ENCODE measurements around the gene ANO9.

ANO9 gene

GRCh38 chr11:424232-424631 lies 17.6 kb downstream of the ANO9 start:
- no peak for TF ChIP-seq CTCF (IDR thresholded peaks at IDR 0.05)
- H3K27me3 ChIP-seq, result peaks cover 33% of the 10 kb centered on the region
- H3K4me3 ChIP-seq (ENCODE audit: low read depth in 1 of 2, low read length in 1 of 2), result no peak overlapping the region
- no peaks in the 10 kb centered on the region for H3K4me1 ChIP-seq (ENCODE audit: control insufficient read depth in 1 of 2, insufficient read depth in 1 of 2, low read depth in 1 of 2, low read length in 1 of 2)
- no peaks in the 10 kb centered on the region for H3K9me3 ChIP-seq
- H3K36me3 ChIP-seq, result no peaks in the 10 kb centered on the region
- no peak overlapping the region for H3K27ac ChIP-seq

- Histone ChIP-seq H3K36me3 (no peaks in the 10 kb centered on the region), H3K4me1 (ENCODE audit: control insufficient read depth in 1 of 2, insufficient read depth in 1 of 2, low read depth in 1 of 2, low read length in 1 of 2) (peaks cover 4 to 6% of the 10 kb centered on the region in 2 experiments), H3K9me3 (no peaks in the 10 kb centered on the region), H3K4me3 (ENCODE audit: low read depth in 1 of 2, low read length in 1 of 2) (no peak overlapping the region), H3K27me3 (peaks cover 51% of the 10 kb centered on the region), H3K27ac (no peak overlapping the region)
- TF ChIP-seq CTCF (IDR thresholded peaks at IDR 0.05), result no peak
Measured at GRCh38 chr11:422249-422656, 19.6 kb downstream of the ANO9 start.

- Histone ChIP-seq H3K4me3 (ENCODE audit: low read depth in 1 of 2, low read length in 1 of 2) (no peak overlapping the region), H3K27me3 (peaks cover 64% of the 10 kb centered on the region), H3K4me1 (ENCODE audit: control insufficient read depth in 1 of 2, insufficient read depth in 1 of 2, low read depth in 1 of 2, low read length in 1 of 2) (peaks cover 17 to 20% of the 10 kb centered on the region in 2 experiments), H3K9me3 (no peaks in the 10 kb centered on the region), H3K27ac (no peak overlapping the region), H3K36me3 (no peaks in the 10 kb centered on the region)
- no peak for TF ChIP-seq CTCF (IDR thresholded peaks at IDR 0.05)
Measured at GRCh38 chr11:420911-421321, 20.9 kb downstream of the ANO9 start.

GRCh38 chr11:420054-420910 lies 21.5 kb downstream of the ANO9 start:
- no peak overlapping the region for H3K27ac ChIP-seq
- peaks cover 23 to 26% of the 10 kb centered on the region in 2 experiments for H3K4me1 ChIP-seq (ENCODE audit: control insufficient read depth in 1 of 2, insufficient read depth in 1 of 2, low read depth in 1 of 2, low read length in 1 of 2)
- no peak overlapping the region for H3K4me3 ChIP-seq (ENCODE audit: low read depth in 1 of 2, low read length in 1 of 2)
- peaks cover 67% of the 10 kb centered on the region for H3K27me3 ChIP-seq
- no peaks in the 10 kb centered on the region for H3K36me3 ChIP-seq
- no peaks in the 10 kb centered on the region for H3K9me3 ChIP-seq
- TF ChIP-seq CTCF (IDR thresholded peaks at IDR 0.05), result no peak

- no peak for TF ChIP-seq CTCF (IDR thresholded peaks at IDR 0.05)
- Histone ChIP-seq H3K9me3 (no peaks in the 10 kb centered on the region), H3K36me3 (no peaks in the 10 kb centered on the region), H3K4me3 (ENCODE audit: low read depth in 1 of 2, low read length in 1 of 2) (no peak overlapping the region), H3K27ac (no peak overlapping the region), H3K4me1 (ENCODE audit: control insufficient read depth in 1 of 2, insufficient read depth in 1 of 2, low read depth in 1 of 2, low read length in 1 of 2) (peaks cover 31 to 35% of the 10 kb centered on the region in 2 experiments), H3K27me3 (peaks cover 64% of the 10 kb centered on the region)
Measured at GRCh38 chr11:419248-420005, 22.4 kb downstream of the ANO9 start.
